Keratinocyte (primary cell): Measurements from ENCODE around the gene CRADD. TPM values are rescaled to one million over a fixed set of nuclear protein-coding genes. Genes with fewer than 3 reads are reported as not detected.

Experiments used
- DNase-seq: peaks from one replicate; pipeline ENCODE4 v3.0.0-alpha.2; 2011; ENCODE audit warnings: low read depth, missing footprints, low spot score
- FAIRE-seq: peaks from 2 replicates; lab custom pipeline; 2011; peaks lifted over from hg19 to GRCh38; lab: Jason Lieb, UNC
- H2AFZ ChIP-seq: 2 replicates; pipeline ENCODE4 v1.6.0; 2012; ENCODE audit warnings: low read length, control low read depth, inconsistent platforms; ENCODE audit not compliant: control insufficient read depth
- H3K27ac ChIP-seq: 2 replicates; pipeline ENCODE4 v1.5.1; 2011; ENCODE audit warnings: low read length; ENCODE audit not compliant: control insufficient read depth, insufficient read depth
- H3K27me3 ChIP-seq: 3 replicates; pipeline ENCODE4 v1.6.0; 2011; ENCODE audit warnings: low read length; ENCODE audit not compliant: control insufficient read depth, insufficient read depth; ENCODE audit errors: extremely low read depth
- H3K36me3 ChIP-seq, 2 experiments: 2 replicates in 1 of 2; 3 replicates in 1 of 2; pipeline ENCODE4 v1.5.1; 2011; ENCODE audit warnings: low read length in 2 of 2, mild to moderate bottlenecking in 1 of 2; ENCODE audit not compliant: control insufficient read depth in 2 of 2, insufficient read depth in 2 of 2; ENCODE audit errors: extremely low read depth in 1 of 2
- H3K4me1 ChIP-seq: 3 replicates; pipeline ENCODE4 v1.5.1; 2011; ENCODE audit warnings: low read length; ENCODE audit not compliant: control insufficient read depth, insufficient read depth; ENCODE audit errors: extremely low read depth
- H3K4me2 ChIP-seq: 3 replicates; pipeline ENCODE4 v1.6.0; 2011; ENCODE audit warnings: low read depth, low read length; ENCODE audit not compliant: control insufficient read depth, insufficient read depth; ENCODE audit errors: extremely low read depth
- H3K4me3 ChIP-seq, 3 experiments: fragments of 200-600 bp in 1 of 3; sonication (generic) in 1 of 3; 2 replicates in 2 of 3; 3 replicates in 1 of 3; pipeline ENCODE4 v1.5.1; 2011 to 2016; ENCODE audit warnings: low read length in 3 of 3, mild to moderate bottlenecking in 3 of 3, control low read depth in 2 of 3, inconsistent platforms in 1 of 3, low read depth in 1 of 3, mixed read lengths in 1 of 3, mixed run types in 1 of 3, moderate library complexity in 1 of 3; ENCODE audit not compliant: control insufficient read depth in 2 of 3, insufficient read depth in 2 of 3; ENCODE audit errors: extremely low read depth in 1 of 3
- H3K79me2 ChIP-seq: 2 replicates; pipeline ENCODE4 v1.6.0; 2012; ENCODE audit warnings: low read length; ENCODE audit not compliant: control insufficient read depth, insufficient read depth
- H3K9ac ChIP-seq: 3 replicates; pipeline ENCODE4 v1.6.0; 2011; ENCODE audit warnings: low read length; ENCODE audit not compliant: control insufficient read depth, insufficient read depth; ENCODE audit errors: extremely low read depth
- H3K9me1 ChIP-seq: 3 replicates; pipeline ENCODE4 v1.6.0; 2011; ENCODE audit warnings: low read length; ENCODE audit not compliant: control insufficient read depth, insufficient read depth; ENCODE audit errors: extremely low read depth
- H3K9me3 ChIP-seq: 2 replicates; pipeline ENCODE4 v1.5.1; 2012; ENCODE audit warnings: low read depth, low read length; ENCODE audit not compliant: control insufficient read depth
- H4K20me1 ChIP-seq: 3 replicates; pipeline ENCODE4 v1.6.0; 2011; ENCODE audit warnings: low read length; ENCODE audit not compliant: control insufficient read depth, insufficient read depth; ENCODE audit errors: extremely low read depth
- CTCF ChIP-seq, 3 experiments: IDR thresholded peaks in 1 of 3; conservative IDR thresholded peaks in 1 of 3; optimal IDR thresholded peaks in 1 of 3; 2 replicates in 2 of 3; 3 replicates in 1 of 3; pipeline versions ENCODE3 to v1.5.1; 2011; ENCODE audit warnings: low read length in 3 of 3, mild to moderate bottlenecking in 3 of 3, moderate library complexity in 2 of 3, control low read depth in 1 of 3, inconsistent platforms in 1 of 3; ENCODE audit not compliant: insufficient read depth in 2 of 3; ENCODE audit errors: extremely low read depth in 1 of 3
- EZH2 ChIP-seq: IDR thresholded peaks from one replicate; pipeline ENCODE4 v1.6.1; 2012; ENCODE audit warnings: inconsistent platforms, mild to moderate bottlenecking, low read length, moderate library complexity
- dilution Hi-C: fragments of 300-500 bp; cut with MboI; formaldehyde crosslinking; loops from one replicate; pipeline ENCODE4 v1.7.0; 2020; ENCODE audit warnings: low sequenced_read_pairs; ENCODE audit not compliant: extremely low pct_ligation_motif_present
- polyA plus RNA-seq, 5 experiments: library from polyadenylated mRNA; depleted of rRNA in 3 of 5; stranded (reverse) in 3 of 5; stranded (forward) in 1 of 5; unstranded in 1 of 5; fragments of >200 nt; gene quantifications; 1 replicate in 1 of 5; 2 replicates in 3 of 5; 3 replicates in 1 of 5; pipeline versions ENCODE4 v1.2.1 to v1.2.3, GENCODE V29; 2011 to 2012; ENCODE audit warnings: missing spikeins in 2 of 5, low read depth in 1 of 5, low replicate concordance in 1 of 5

CRADD gene
- polyA plus RNA-seq, 1 donor (not counting 4 experiments of a cell fraction or from before 2014, with no cell fraction given) = 11.2 TPM

GRCh38 chr12:93803424-93803807, 126.2 kb downstream of the CRADD start:
- FAIRE-seq = peak; percentile 66
- Histone ChIP-seq H3K27me3 (no peaks in the 10 kb centered on the region), H3K9me3 (no peaks in the 10 kb centered on the region), H3K9me1 (peaks cover 2% of the 10 kb centered on the region), H2AFZ (peak overlapping the region; percentile 67), H3K9ac (no peak overlapping the region), H3K79me2 (no peaks in the 10 kb centered on the region), H3K27ac (peak overlapping the region; percentile 54), H4K20me1 (no peaks in the 10 kb centered on the region), H3K4me1 (peaks cover 43% of the 10 kb centered on the region), H3K36me3 (no peaks in the 10 kb centered on the region), H3K4me2 (peak overlapping the region; percentile 46), H3K4me3 (peak overlapping the region in 1 of 3 experiments; percentile 1)
- DNase-seq = no peak
- TF ChIP-seq EZH2 (no peak), CTCF (optimal IDR thresholded peaks at IDR 0.05 in 1 of 3, IDR thresholded peaks at IDR 0.05 in 1 of 3, conservative IDR thresholded peaks at IDR 0.05 in 1 of 3; ENCODE audit: extremely low read depth in 1 of 3, insufficient read depth in 2 of 3, low read length in 3 of 3) (no peak)
- dilution Hi-C loops = no loop called here

- FAIRE-seq = peak; percentile 71
Observed at GRCh38 chr12:93804392-93805179, 127.4 kb downstream of the CRADD start.

More at GRCh38 chr12:93804392-93805179, 127.4 kb downstream of the CRADD start:
- Histone ChIP-seq H3K9me3 (no peaks in the 10 kb centered on the region), H2AFZ (no peak overlapping the region), H3K79me2 (no peaks in the 10 kb centered on the region), H3K4me1 (peaks cover 37% of the 10 kb centered on the region), H4K20me1 (no peaks in the 10 kb centered on the region), H3K27me3 (no peaks in the 10 kb centered on the region), H3K9me1 (peaks cover 2% of the 10 kb centered on the region), H3K4me3 (no peak overlapping the region), H3K4me2 (no peak overlapping the region), H3K36me3 (no peaks in the 10 kb centered on the region), H3K27ac (peak overlapping the region; percentile 54), H3K9ac (no peak overlapping the region)
- no peak for DNase-seq
- no peak for TF ChIP-seq EZH2
- TF ChIP-seq CTCF (optimal IDR thresholded peaks at IDR 0.05 in 1 of 3, IDR thresholded peaks at IDR 0.05 in 1 of 3, conservative IDR thresholded peaks at IDR 0.05 in 1 of 3; ENCODE audit: extremely low read depth in 1 of 3, insufficient read depth in 2 of 3, low read length in 3 of 3) = no peak
- dilution Hi-C loops = no loop called here
